AG09309 (cell line): ENCODE results near the gene NF1.
A peak's percentile ranks its signal among the peaks of the same experiment; 100 is the strongest.
"Not testable (repeated sequence)": the region's sequence is repeated elsewhere in the genome, so short reads cannot be mapped to it uniquely, and the experiment has no call there.

Experiments
- DNase-seq: peaks from one replicate; pipeline ENCODE4 v3.0.0-alpha.2; 2010; ENCODE audit warnings: low read depth
- H3K4me3 ChIP-seq: 2 replicates; pipeline ENCODE4 v1.5.1; 2011; ENCODE audit warnings: mild to moderate bottlenecking, low read depth, low read length, moderate library complexity; ENCODE audit not compliant: control insufficient read depth
- TF ChIP-seq, protein P1 (sequence below): IDR thresholded peaks from 2 replicates; pipeline ENCODE4 v1.5.1; 2011; ENCODE audit warnings: mild to moderate bottlenecking, low read depth, low read length, inconsistent platforms; ENCODE audit not compliant: insufficient read depth, control insufficient read depth; ENCODE audit errors: missing control alignments

Gene NF1

DNA sequence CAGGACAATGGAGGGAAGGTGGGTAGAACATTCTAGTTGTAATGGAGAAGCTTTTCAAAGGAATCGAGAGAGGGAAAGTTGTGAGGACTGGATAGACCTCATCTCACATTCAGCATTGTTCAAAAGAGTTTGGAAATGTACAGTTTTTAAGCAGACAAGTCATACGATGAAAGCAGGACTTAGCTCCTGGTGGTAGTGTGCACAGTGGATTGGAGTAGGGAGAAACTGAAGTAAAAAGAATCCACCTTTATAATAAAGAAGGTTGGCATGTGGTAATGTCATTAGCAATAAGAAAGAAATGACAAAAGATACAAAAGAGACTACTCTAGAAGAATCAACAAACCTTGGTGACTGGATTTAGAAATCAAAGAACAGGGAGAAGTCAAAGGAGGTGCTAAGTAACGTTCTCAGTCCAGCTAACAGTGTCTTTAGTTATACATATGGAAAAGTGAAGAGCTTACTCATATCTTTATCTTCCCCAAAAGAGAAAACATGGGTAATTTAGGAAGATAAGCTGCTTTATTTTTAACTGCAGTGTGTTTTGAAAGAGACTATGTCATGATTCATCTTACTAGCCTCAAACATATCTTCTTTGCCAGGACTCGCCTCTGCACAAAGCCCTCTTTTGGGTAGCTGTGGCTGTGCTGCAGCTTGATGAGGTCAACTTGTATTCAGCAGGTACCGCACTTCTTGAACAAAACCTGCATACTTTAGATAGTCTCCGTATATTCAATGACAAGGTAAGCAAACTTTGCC lies 245.3 kb downstream of the NF1 start:
- peak; percentile 66 for DNase-seq
- TF ChIP-seq, protein P1, sequence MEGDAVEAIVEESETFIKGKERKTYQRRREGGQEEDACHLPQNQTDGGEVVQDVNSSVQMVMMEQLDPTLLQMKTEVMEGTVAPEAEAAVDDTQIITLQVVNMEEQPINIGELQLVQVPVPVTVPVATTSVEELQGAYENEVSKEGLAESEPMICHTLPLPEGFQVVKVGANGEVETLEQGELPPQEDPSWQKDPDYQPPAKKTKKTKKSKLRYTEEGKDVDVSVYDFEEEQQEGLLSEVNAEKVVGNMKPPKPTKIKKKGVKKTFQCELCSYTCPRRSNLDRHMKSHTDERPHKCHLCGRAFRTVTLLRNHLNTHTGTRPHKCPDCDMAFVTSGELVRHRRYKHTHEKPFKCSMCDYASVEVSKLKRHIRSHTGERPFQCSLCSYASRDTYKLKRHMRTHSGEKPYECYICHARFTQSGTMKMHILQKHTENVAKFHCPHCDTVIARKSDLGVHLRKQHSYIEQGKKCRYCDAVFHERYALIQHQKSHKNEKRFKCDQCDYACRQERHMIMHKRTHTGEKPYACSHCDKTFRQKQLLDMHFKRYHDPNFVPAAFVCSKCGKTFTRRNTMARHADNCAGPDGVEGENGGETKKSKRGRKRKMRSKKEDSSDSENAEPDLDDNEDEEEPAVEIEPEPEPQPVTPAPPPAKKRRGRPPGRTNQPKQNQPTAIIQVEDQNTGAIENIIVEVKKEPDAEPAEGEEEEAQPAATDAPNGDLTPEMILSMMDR, result no peak
- H3K4me3 ChIP-seq, result no peak overlapping the region

DNA sequence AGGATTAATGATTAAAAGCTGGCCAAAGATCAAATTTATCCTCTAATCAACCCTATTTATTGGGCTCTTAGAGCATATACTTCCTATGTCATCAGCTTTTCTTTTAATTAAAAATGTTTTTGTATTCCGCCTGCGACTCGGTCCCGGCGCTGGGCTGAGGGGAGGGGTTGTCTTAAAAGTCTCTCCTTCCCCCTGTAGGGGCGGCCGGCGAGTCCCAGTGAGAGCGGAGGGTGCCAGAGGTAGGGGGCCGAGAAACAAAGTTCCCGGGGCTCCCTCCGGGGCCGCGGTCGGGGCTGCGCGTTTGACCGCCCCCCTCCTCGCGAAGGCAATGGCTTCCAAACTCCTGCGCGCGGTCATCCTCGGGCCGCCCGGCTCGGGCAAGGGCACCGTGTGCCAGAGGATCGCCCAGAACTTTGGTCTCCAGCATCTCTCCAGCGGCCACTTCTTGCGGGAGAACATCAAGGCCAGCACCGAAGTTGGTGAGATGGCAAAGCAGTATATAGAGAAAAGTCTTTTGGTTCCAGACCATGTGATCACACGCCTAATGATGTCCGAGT lies 250.5 kb downstream of the NF1 start:
- H3K4me3 ChIP-seq, DNase-seq: not testable (repeated sequence)

DNA sequence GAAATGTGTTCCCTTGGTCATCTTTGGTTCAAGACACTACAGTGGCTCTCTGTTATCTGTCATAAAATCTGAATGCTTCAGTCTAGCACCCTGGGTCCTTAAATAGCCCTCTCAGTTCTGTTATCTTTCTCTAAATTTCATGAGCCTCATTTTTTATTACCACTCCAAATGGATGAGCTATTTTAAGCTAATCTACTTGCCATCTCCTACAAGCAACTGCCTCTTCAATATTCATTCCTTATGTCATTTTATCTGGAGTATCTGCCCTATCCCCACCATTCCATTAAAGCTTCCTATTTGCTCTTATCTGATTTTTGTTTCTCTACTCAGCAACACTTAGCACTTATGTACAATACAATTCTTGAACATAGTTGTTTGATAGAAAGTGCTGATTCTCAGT lies 254.7 kb downstream of the NF1 start:
- no peak for DNase-seq
- TF ChIP-seq, protein P1, result no peak
- H3K4me3 ChIP-seq, result no peak overlapping the region

DNA sequence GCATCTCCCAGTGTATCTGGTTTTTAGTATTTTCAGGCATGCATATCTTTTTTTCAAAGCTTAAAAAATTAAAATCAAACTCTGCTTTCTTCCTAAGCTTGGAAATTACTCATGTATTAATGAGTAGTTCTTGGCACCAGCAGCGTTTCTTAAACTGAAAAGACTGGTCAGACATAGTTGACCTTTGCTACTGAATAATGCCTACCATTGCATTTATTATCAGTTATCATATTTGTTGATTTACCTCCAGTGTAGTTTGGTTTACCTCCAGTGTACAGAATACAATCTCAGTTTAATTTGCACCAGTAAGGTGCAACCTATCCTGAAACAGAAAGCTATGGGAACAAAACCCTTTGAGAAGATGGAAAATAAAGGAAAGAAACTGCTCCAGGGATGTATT lies 261.2 kb downstream of the NF1 start:
- no peak for DNase-seq
- H3K4me3 ChIP-seq, result no peak overlapping the region
- TF ChIP-seq, protein P1, result no peak

DNA sequence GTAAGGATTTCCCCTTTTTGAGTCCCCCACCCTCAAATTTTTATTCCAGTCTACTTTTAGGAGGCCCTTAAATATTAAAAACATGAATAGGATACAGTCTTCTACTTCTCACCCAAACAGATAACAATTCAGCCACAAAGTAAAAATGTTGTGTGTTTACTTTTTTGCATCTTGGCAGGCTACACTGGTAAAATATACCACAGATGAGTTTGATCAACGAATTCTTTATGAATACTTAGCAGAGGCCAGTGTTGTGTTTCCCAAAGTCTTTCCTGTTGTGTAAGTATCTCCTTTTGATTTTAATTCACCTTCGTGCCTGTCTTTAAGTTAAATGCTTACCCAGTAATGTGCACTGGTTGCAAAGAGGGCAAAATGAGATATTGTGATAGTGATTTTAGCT lies 262.3 kb downstream of the NF1 start:
- no peak for DNase-seq
- no peak overlapping the region for H3K4me3 ChIP-seq
- TF ChIP-seq, protein P1, result no peak

DNA sequence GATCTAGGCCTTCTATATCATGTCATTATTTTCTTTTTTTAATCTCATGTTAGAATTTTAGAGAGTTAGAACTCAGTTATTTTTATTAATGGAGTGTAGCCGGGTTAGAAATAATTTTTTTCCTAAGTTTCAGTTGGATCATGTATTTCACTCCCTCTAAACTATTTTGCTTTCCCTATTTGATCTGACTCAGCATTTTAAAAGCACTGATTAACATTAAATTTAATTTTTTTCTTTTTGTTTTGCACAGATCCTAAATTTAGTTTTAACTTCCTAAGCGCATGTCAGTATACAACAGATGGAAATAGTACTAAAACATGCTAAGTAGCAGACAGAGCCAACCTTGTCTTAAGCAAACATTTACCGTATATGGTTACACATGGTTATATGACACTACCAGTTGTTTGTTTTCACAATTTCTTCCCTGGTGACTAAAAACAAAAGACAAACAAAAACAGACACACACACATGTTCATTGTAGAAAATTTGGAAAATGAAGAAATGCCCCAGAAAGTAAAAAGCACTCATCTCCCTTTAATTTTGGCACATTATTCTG lies 263.1 kb downstream of the NF1 start:
- DNase-seq, result no peak
- no peak overlapping the region for H3K4me3 ChIP-seq
- TF ChIP-seq, protein P1, result no peak

DNA sequence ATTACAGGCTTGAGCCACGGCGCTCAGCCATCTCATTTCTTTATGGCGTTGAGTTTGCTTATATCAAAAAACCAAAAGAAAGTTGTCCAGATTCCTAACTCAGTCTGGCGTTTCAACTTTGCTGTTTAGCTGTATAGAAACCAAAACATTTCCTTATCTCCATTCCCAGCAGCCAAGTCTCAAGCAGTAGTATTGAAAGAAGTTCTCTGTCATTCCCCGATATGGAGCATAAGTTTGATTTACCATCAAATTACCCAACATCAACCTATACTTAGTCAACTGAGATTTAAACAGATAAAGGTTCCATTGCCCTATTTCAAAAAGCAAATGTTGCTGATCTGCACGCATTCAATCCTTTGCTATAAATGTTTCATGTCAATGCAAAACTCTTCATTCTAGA lies 269.2 kb downstream of the NF1 start:
- TF ChIP-seq, protein P1, result no peak
- no peak for DNase-seq
- no peak overlapping the region for H3K4me3 ChIP-seq
